DOHH2 (cell line): ENCODE data around the gene STX4.
"Not testable (repeated sequence)": the region's sequence is repeated elsewhere in the genome, so short reads cannot be mapped to it uniquely, and the experiment has no call there.

Experiments used
- H3F3A ChIP-seq: fragments of 200-600 bp; sonication (generic), shearing (Covaris generic); 2 replicates; pipeline ENCODE4 v1.6.0; 2016; ENCODE audit warnings: antibody characterized with exemption, mild to moderate bottlenecking; ENCODE audit not compliant: control insufficient read depth, insufficient read depth
- H3K27ac ChIP-seq: fragments of 200-600 bp; sonication (generic); 2 replicates; pipeline ENCODE4 v1.5.1; 2014; ENCODE audit warnings: low read depth, mild to moderate bottlenecking, low read length, moderate library complexity
- H3K27me3 ChIP-seq: fragments of 200-600 bp; sonication (generic); 2 replicates; pipeline ENCODE4 v1.6.1; 2014; ENCODE audit warnings: mild to moderate bottlenecking, low read length, mixed read lengths; ENCODE audit not compliant: control insufficient read depth
- H3K36me3 ChIP-seq: fragments of 200-600 bp; sonication (generic); 2 replicates; pipeline ENCODE4 v1.6.1; 2014; ENCODE audit warnings: mild to moderate bottlenecking, low read length, moderate library complexity, mixed read lengths; ENCODE audit not compliant: control insufficient read depth
- H3K4me1 ChIP-seq: fragments of 200-600 bp; sonication (generic); 2 replicates; pipeline ENCODE4 v1.6.1; 2014; ENCODE audit warnings: mild to moderate bottlenecking, low read length, mixed read lengths; ENCODE audit not compliant: control insufficient read depth
- H3K4me2 ChIP-seq: fragments of 200-600 bp; sonication (generic); 2 replicates; pipeline ENCODE4 v1.6.0; 2014; ENCODE audit warnings: mild to moderate bottlenecking, low read length, moderate library complexity
- H3K4me3 ChIP-seq: fragments of 200-600 bp; sonication (generic); 2 replicates; pipeline ENCODE4 v1.5.1; 2014; ENCODE audit warnings: mild to moderate bottlenecking, low read length, mixed read lengths
- H3K79me2 ChIP-seq: fragments of 200-600 bp; sonication (generic); 2 replicates; pipeline ENCODE4 v1.6.1; 2014; ENCODE audit warnings: mild to moderate bottlenecking, low read length, mixed read lengths; ENCODE audit not compliant: control insufficient read depth
- H3K9me2 ChIP-seq: fragments of 200-600 bp; sonication (generic); replicated peaks from 2 replicates; pipeline ENCODE4 v1.6.1; 2014; ENCODE audit warnings: mild to moderate bottlenecking, low read length, mixed read lengths; ENCODE audit not compliant: control insufficient read depth
- H3K9me3 ChIP-seq: fragments of 200-600 bp; sonication (generic); 2 replicates; pipeline ENCODE4 v1.6.1; 2014; ENCODE audit warnings: antibody characterized with exemption, low read length, mixed read lengths; ENCODE audit not compliant: control insufficient read depth, insufficient read depth
- H4K20me1 ChIP-seq: fragments of 200-600 bp; sonication (generic); 2 replicates; pipeline ENCODE4 v1.6.0; 2014; ENCODE audit warnings: low read depth, mild to moderate bottlenecking, antibody characterized with exemption, low read length, moderate library complexity; ENCODE audit not compliant: control insufficient read depth, insufficient read depth
- CTCF ChIP-seq: fragments of 200-600 bp; sonication (generic); IDR thresholded peaks from one replicate; pipeline ENCODE4 v1.5.1; 2014; ENCODE audit warnings: antibody characterized with exemption, mild to moderate bottlenecking, low read depth, low read length; ENCODE audit not compliant: poor library complexity, severe bottlenecking
- EZH2phosphoT487 ChIP-seq: fragments of 200-600 bp; sonication (generic); IDR thresholded peaks from 2 replicates; pipeline ENCODE4 v1.6.1; 2017; ENCODE audit warnings: borderline replicate concordance, mild to moderate bottlenecking, antibody characterized with exemption, low read length, moderate library complexity, mixed read lengths

The STX4 gene

GRCh38 chr16:31016018-31016417, 17.3 kb upstream of the STX4 start:
- TF ChIP-seq CTCF (no peak), EZH2phosphoT487 (no peak)
- Histone ChIP-seq H3K4me1 (0 out of 2 replicates have a peak, but pooled peaks cover 3% of the 10 kb centered on the region), H3K9me3 (no peaks in the 10 kb centered on the region), H3K79me2 (no peaks in the 10 kb centered on the region), H3K9me2 (no peaks in the 10 kb centered on the region), H3K4me3 (no peak overlapping the region), H3K4me2 (no peak overlapping the region), H3K27me3 (peaks cover 2% of the 10 kb centered on the region; the same call in 1 of the 2 replicates), H3K36me3 (no peaks in the 10 kb centered on the region), H3K27ac (no peak overlapping the region), H3F3A (no peaks in the 10 kb centered on the region), H4K20me1 (no peaks in the 10 kb centered on the region)

DNA sequence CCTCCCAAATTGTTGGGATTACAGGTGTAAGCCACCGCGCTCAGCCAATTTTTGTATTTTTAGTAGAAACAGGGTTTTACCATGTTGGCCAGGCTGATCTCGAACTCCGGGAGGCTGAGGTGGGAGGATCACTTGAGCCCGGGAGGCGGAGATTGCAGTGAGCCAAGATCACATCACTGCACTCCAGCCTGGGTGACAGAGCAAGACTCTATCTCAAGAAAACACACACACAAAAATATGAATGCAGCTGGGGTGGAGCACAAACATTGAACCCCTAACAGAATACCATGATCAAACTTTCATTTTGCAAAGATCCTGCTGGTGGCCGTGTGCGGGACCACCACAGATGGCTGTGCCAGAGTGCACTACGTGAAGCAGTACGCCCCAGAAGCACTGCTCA, 15.6 kb upstream of the STX4 start:
- not testable (repeated sequence) for H3K27me3 ChIP-seq, H3K27ac ChIP-seq, H4K20me1 ChIP-seq, H3K4me1 ChIP-seq, H3F3A ChIP-seq, H3K4me3 ChIP-seq, H3K9me3 ChIP-seq, H3K9me2 ChIP-seq, H3K79me2 ChIP-seq, H3K4me2 ChIP-seq, H3K36me3 ChIP-seq

DNA sequence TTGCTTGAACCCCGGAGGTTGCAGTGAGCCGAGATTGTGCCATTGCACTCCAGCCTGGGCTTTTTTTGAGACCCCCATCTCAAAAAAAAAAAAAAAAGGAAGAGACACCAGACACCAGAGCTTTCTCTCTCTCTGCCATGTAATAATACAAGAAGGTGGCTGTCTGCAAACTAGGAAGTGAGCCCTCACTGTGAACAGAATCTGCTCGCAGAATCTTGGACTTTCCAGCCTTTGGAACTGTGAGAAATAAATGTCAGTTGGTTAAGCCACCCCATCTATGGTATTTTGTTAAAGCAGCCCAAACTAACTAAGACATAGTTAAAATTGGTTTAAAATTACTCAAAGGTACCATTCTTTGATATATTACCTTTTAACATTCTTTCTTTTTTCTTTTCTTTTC, 12.8 kb upstream of the STX4 start:
- Histone ChIP-seq H3K27me3 (no peaks in the 10 kb centered on the region), H3K4me3 (no peak overlapping the region), H3K27ac (no peak overlapping the region), H3K79me2 (no peaks in the 10 kb centered on the region), H3K9me2 (no peaks in the 10 kb centered on the region), H3K4me1 (no peaks in the 10 kb centered on the region), H3K36me3 (no peaks in the 10 kb centered on the region), H4K20me1 (no peaks in the 10 kb centered on the region), H3K9me3 (no peaks in the 10 kb centered on the region), H3F3A (no peaks in the 10 kb centered on the region), H3K4me2 (no peak overlapping the region)
- TF ChIP-seq EZH2phosphoT487 (no peak), CTCF (no peak)

DNA sequence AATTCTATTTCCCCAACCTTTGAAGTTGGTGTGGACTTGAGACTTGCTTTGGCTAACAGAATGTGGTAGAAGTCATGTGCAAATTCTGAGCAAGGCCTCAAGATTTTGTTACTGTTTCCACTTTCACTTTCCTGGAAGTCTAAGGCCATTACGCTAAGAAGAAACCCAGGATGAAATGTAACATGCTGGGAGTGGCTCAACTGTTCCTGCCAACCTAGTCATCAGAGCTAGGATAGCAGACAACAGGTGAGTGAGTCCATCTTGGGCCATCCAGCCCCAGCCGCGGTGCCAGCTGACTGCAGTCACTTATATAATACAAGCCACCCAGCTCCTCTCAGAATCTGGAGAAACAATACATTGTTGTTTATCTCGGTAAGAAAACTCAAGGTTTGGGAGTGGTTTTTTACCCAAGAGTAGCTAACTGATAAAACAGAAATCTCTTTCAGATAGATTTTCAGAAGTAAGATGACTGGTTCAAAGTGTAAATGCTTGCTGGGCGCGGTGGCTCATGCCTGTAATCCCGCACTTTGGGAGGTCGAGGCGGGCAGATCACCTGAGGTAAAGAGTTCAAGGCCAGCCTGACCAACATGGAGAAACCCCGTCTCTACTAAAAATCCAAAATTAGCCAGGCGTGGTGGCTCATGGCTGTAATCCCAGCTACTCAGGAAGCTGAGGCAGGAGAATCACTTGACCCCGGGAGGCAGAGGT, 10.7 kb upstream of the STX4 start:
- no peak overlapping the region for H3K27ac ChIP-seq
- H3K9me3 ChIP-seq = no peaks in the 10 kb centered on the region
- no peaks in the 10 kb centered on the region for H3K36me3 ChIP-seq
- H4K20me1 ChIP-seq = no peaks in the 10 kb centered on the region
- no peak for TF ChIP-seq CTCF
- TF ChIP-seq EZH2phosphoT487 = no peak
- H3K4me1 ChIP-seq = no peaks in the 10 kb centered on the region
- no peak overlapping the region for H3K4me2 ChIP-seq
- H3K79me2 ChIP-seq = no peaks in the 10 kb centered on the region
- H3K9me2 ChIP-seq = no peaks in the 10 kb centered on the region
- H3F3A ChIP-seq = no peaks in the 10 kb centered on the region
- H3K27me3 ChIP-seq = no peaks in the 10 kb centered on the region
- H3K4me3 ChIP-seq = no peak overlapping the region
